ENCODE measurements around the gene SCAMP2.
A peak's percentile ranks its signal among the peaks of the same experiment; 100 is the strongest.

SCAMP2 gene

GRCh38 chr15:74833376-74834107, 39.6 kb downstream of the SCAMP2 start:
- Histone ChIP-seq H3K36me3 (ENCODE audit: control insufficient read depth in 1 of 2, insufficient read depth in 2 of 2, low read length in 2 of 2) (peaks cover 7 to 15% of the 10 kb centered on the region in 2 donors), H3K27ac (ENCODE audit: low read depth, low read length) (no peak overlapping the region), H3K4me1 (ENCODE audit: control insufficient read depth in 1 of 2, insufficient read depth in 2 of 2, low read length in 2 of 2) (peaks cover 23 to 24% of the 10 kb centered on the region in 2 donors), H3K9ac (ENCODE audit: low read depth in 1 of 2, low read length in 2 of 2) (no peak overlapping the region), H3K9me3 (ENCODE audit: control insufficient read depth in 1 of 2, low read length in 2 of 2) (no peaks in the 10 kb centered on the region), H3K27me3 (ENCODE audit: control insufficient read depth in 1 of 2, insufficient read depth in 2 of 2, low read length in 2 of 2) (peaks cover 0 to 3% of the 10 kb centered on the region in 2 donors), H3K4me3 (ENCODE audit: low read depth in 1 of 2, low read length in 2 of 2) (no peak overlapping the region)

GRCh38 chr15:74832826-74833225, 40.3 kb downstream of the SCAMP2 start:
- H3K4me1 ChIP-seq (ENCODE audit: control insufficient read depth in 1 of 2, insufficient read depth in 2 of 2, low read length in 2 of 2), result peaks cover 23 to 24% of the 10 kb centered on the region in 2 donors
- peaks cover 7 to 8% of the 10 kb centered on the region in 2 donors for H3K36me3 ChIP-seq (ENCODE audit: control insufficient read depth in 1 of 2, insufficient read depth in 2 of 2, low read length in 2 of 2)
- H3K9me3 ChIP-seq (ENCODE audit: control insufficient read depth in 1 of 2, low read length in 2 of 2), result no peaks in the 10 kb centered on the region
- peaks cover 4 to 9% of the 10 kb centered on the region in 2 donors for H3K27me3 ChIP-seq (ENCODE audit: control insufficient read depth in 1 of 2, insufficient read depth in 2 of 2, low read length in 2 of 2)
- no peak overlapping the region for H3K4me3 ChIP-seq (ENCODE audit: low read depth in 1 of 2, low read length in 2 of 2)
- peak overlapping the region in 1 of 2 donors; percentile 49 for H3K9ac ChIP-seq (ENCODE audit: low read depth in 1 of 2, low read length in 2 of 2)
- H3K27ac ChIP-seq (ENCODE audit: low read depth, low read length), result no peak overlapping the region

GRCh38 chr15:74831813-74832495, 41.2 kb downstream of the SCAMP2 start:
- peaks cover 23 to 24% of the 10 kb centered on the region in 2 donors for H3K4me1 ChIP-seq (ENCODE audit: control insufficient read depth in 1 of 2, insufficient read depth in 2 of 2, low read length in 2 of 2)
- H3K27ac ChIP-seq (ENCODE audit: low read depth, low read length), result peak overlapping the region; percentile 58
- peaks cover 10 to 16% of the 10 kb centered on the region in 2 donors for H3K27me3 ChIP-seq (ENCODE audit: control insufficient read depth in 1 of 2, insufficient read depth in 2 of 2, low read length in 2 of 2)
- peak overlapping the region in 1 of 2 donors; percentile 12 for H3K4me3 ChIP-seq (ENCODE audit: low read depth in 1 of 2, low read length in 2 of 2)
- no peaks in the 10 kb centered on the region for H3K9me3 ChIP-seq (ENCODE audit: control insufficient read depth in 1 of 2, low read length in 2 of 2)
- peaks cover 5 to 7% of the 10 kb centered on the region in 2 donors for H3K36me3 ChIP-seq (ENCODE audit: control insufficient read depth in 1 of 2, insufficient read depth in 2 of 2, low read length in 2 of 2)
- peak overlapping the region in 1 of 2 donors; percentile 49 for H3K9ac ChIP-seq (ENCODE audit: low read depth in 1 of 2, low read length in 2 of 2)

GRCh38 chr15:74830868-74831267, 42.3 kb downstream of the SCAMP2 start:
- peaks cover 13 to 22% of the 10 kb centered on the region in 2 donors for H3K27me3 ChIP-seq (ENCODE audit: control insufficient read depth in 1 of 2, insufficient read depth in 2 of 2, low read length in 2 of 2)
- H3K4me1 ChIP-seq (ENCODE audit: control insufficient read depth in 1 of 2, insufficient read depth in 2 of 2, low read length in 2 of 2), result peaks cover 23 to 24% of the 10 kb centered on the region in 2 donors
- no peak overlapping the region for H3K27ac ChIP-seq (ENCODE audit: low read depth, low read length)
- H3K9ac ChIP-seq (ENCODE audit: low read depth in 1 of 2, low read length in 2 of 2), result no peak overlapping the region
- H3K36me3 ChIP-seq (ENCODE audit: control insufficient read depth in 1 of 2, insufficient read depth in 2 of 2, low read length in 2 of 2), result peaks cover 0 to 2% of the 10 kb centered on the region in 2 donors
- H3K9me3 ChIP-seq (ENCODE audit: control insufficient read depth in 1 of 2, low read length in 2 of 2), result no peaks in the 10 kb centered on the region
- no peak overlapping the region for H3K4me3 ChIP-seq (ENCODE audit: low read depth in 1 of 2, low read length in 2 of 2)

GRCh38 chr15:74829991-74830390, 43.2 kb downstream of the SCAMP2 start:
- Histone ChIP-seq H3K9me3 (ENCODE audit: control insufficient read depth in 1 of 2, low read length in 2 of 2) (no peaks in the 10 kb centered on the region), H3K4me1 (ENCODE audit: control insufficient read depth in 1 of 2, insufficient read depth in 2 of 2, low read length in 2 of 2) (peaks cover 23 to 24% of the 10 kb centered on the region in 2 donors), H3K27me3 (ENCODE audit: control insufficient read depth in 1 of 2, insufficient read depth in 2 of 2, low read length in 2 of 2) (peaks cover 13 to 28% of the 10 kb centered on the region in 2 donors), H3K27ac (ENCODE audit: low read depth, low read length) (no peak overlapping the region), H3K4me3 (ENCODE audit: low read depth in 1 of 2, low read length in 2 of 2) (no peak overlapping the region), H3K36me3 (ENCODE audit: control insufficient read depth in 1 of 2, insufficient read depth in 2 of 2, low read length in 2 of 2) (no peaks in the 10 kb centered on the region), H3K9ac (ENCODE audit: low read depth in 1 of 2, low read length in 2 of 2) (no peak overlapping the region)

- Histone ChIP-seq H3K9me3 (ENCODE audit: control insufficient read depth in 1 of 2, low read length in 2 of 2) (no peaks in the 10 kb centered on the region), H3K4me3 (ENCODE audit: low read depth in 1 of 2, low read length in 2 of 2) (no peak overlapping the region), H3K4me1 (ENCODE audit: control insufficient read depth in 1 of 2, insufficient read depth in 2 of 2, low read length in 2 of 2) (peaks cover 23 to 24% of the 10 kb centered on the region in 2 donors), H3K27me3 (ENCODE audit: control insufficient read depth in 1 of 2, insufficient read depth in 2 of 2, low read length in 2 of 2) (peaks cover 13 to 28% of the 10 kb centered on the region in 2 donors), H3K27ac (ENCODE audit: low read depth, low read length) (no peak overlapping the region), H3K9ac (ENCODE audit: low read depth in 1 of 2, low read length in 2 of 2) (no peak overlapping the region), H3K36me3 (ENCODE audit: control insufficient read depth in 1 of 2, insufficient read depth in 2 of 2, low read length in 2 of 2) (no peaks in the 10 kb centered on the region)
These were observed 43.7 kb downstream of the SCAMP2 start for GRCh38 chr15:74829486-74829885.

GRCh38 chr15:74828835-74829234, 44.3 kb downstream of the SCAMP2 start:
- H3K27me3 ChIP-seq (ENCODE audit: control insufficient read depth in 1 of 2, insufficient read depth in 2 of 2, low read length in 2 of 2), result peaks cover 13 to 28% of the 10 kb centered on the region in 2 donors
- H3K27ac ChIP-seq (ENCODE audit: low read depth, low read length), result no peak overlapping the region
- peaks cover 23 to 24% of the 10 kb centered on the region in 2 donors for H3K4me1 ChIP-seq (ENCODE audit: control insufficient read depth in 1 of 2, insufficient read depth in 2 of 2, low read length in 2 of 2)
- H3K9ac ChIP-seq (ENCODE audit: low read depth in 1 of 2, low read length in 2 of 2), result no peak overlapping the region
- H3K36me3 ChIP-seq (ENCODE audit: control insufficient read depth in 1 of 2, insufficient read depth in 2 of 2, low read length in 2 of 2), result no peaks in the 10 kb centered on the region
- H3K9me3 ChIP-seq (ENCODE audit: control insufficient read depth in 1 of 2, low read length in 2 of 2), result no peaks in the 10 kb centered on the region
- H3K4me3 ChIP-seq (ENCODE audit: low read depth in 1 of 2, low read length in 2 of 2), result no peak overlapping the region

GRCh38 chr15:74827614-74828013, 45.6 kb downstream of the SCAMP2 start:
- Histone ChIP-seq H3K36me3 (ENCODE audit: control insufficient read depth in 1 of 2, insufficient read depth in 2 of 2, low read length in 2 of 2) (no peaks in the 10 kb centered on the region), H3K27me3 (ENCODE audit: control insufficient read depth in 1 of 2, insufficient read depth in 2 of 2, low read length in 2 of 2) (peaks cover 13 to 28% of the 10 kb centered on the region in 2 donors)

GRCh38 chr15:74826921-74827320, 46.2 kb downstream of the SCAMP2 start:
- H3K4me1 ChIP-seq (ENCODE audit: control insufficient read depth in 1 of 2, insufficient read depth in 2 of 2, low read length in 2 of 2), result peaks cover 8% of the 10 kb centered on the region in 2 donors
- H3K27ac ChIP-seq (ENCODE audit: low read depth, low read length), result no peak overlapping the region
- H3K9me3 ChIP-seq (ENCODE audit: control insufficient read depth in 1 of 2, low read length in 2 of 2), result no peaks in the 10 kb centered on the region
- peaks cover 13 to 28% of the 10 kb centered on the region in 2 donors for H3K27me3 ChIP-seq (ENCODE audit: control insufficient read depth in 1 of 2, insufficient read depth in 2 of 2, low read length in 2 of 2)
- H3K9ac ChIP-seq (ENCODE audit: low read depth in 1 of 2, low read length in 2 of 2), result no peak overlapping the region
- no peak overlapping the region for H3K4me3 ChIP-seq (ENCODE audit: low read depth in 1 of 2, low read length in 2 of 2)
- no peaks in the 10 kb centered on the region for H3K36me3 ChIP-seq (ENCODE audit: control insufficient read depth in 1 of 2, insufficient read depth in 2 of 2, low read length in 2 of 2)

More at GRCh38 chr15:74827614-74828013, 45.6 kb downstream of the SCAMP2 start:
- Histone ChIP-seq H3K4me3 (ENCODE audit: low read depth in 1 of 2, low read length in 2 of 2) (no peak overlapping the region), H3K27ac (ENCODE audit: low read depth, low read length) (no peak overlapping the region), H3K4me1 (ENCODE audit: control insufficient read depth in 1 of 2, insufficient read depth in 2 of 2, low read length in 2 of 2) (peaks cover 15% of the 10 kb centered on the region in 2 donors), H3K9ac (ENCODE audit: low read depth in 1 of 2, low read length in 2 of 2) (no peak overlapping the region), H3K9me3 (ENCODE audit: control insufficient read depth in 1 of 2, low read length in 2 of 2) (no peaks in the 10 kb centered on the region)

GRCh38 chr15:74826364-74826819, 46.8 kb downstream of the SCAMP2 start, which contains the start of gene CPLX3:
Gene CPLX3 (plus strand): TSS chr15:74826627. CDS start chr15:74826704, 77 bp downstream.
- Histone ChIP-seq H3K27ac (ENCODE audit: low read depth, low read length) (no peak within 1 kb of the TSS), H3K27me3 (ENCODE audit: control insufficient read depth in 1 of 2, insufficient read depth in 2 of 2, low read length in 2 of 2) (peaks cover 13 to 28% of the 10 kb centered on the region in 2 donors), H3K4me1 (ENCODE audit: control insufficient read depth in 1 of 2, insufficient read depth in 2 of 2, low read length in 2 of 2) (peaks cover 4 to 6% of the 10 kb centered on the region in 2 donors)

More at GRCh38 chr15:74826364-74826819, 46.8 kb downstream of the SCAMP2 start, which contains the start of gene CPLX3:
- no peaks in the 10 kb centered on the region for H3K9me3 ChIP-seq (ENCODE audit: control insufficient read depth in 1 of 2, low read length in 2 of 2)
- H3K9ac ChIP-seq (ENCODE audit: low read depth in 1 of 2, low read length in 2 of 2), result no peak within 1 kb of the TSS
- no peak within 1 kb of the TSS for H3K4me3 ChIP-seq (ENCODE audit: low read depth in 1 of 2, low read length in 2 of 2)
- H3K36me3 ChIP-seq (ENCODE audit: control insufficient read depth in 1 of 2, insufficient read depth in 2 of 2, low read length in 2 of 2), result no peaks in the 10 kb centered on the region

Data from duodenal mucosa (tissue), 2 donors.